Measurements from ENCODE around the gene CTRB2. TPM values are rescaled to one million over a fixed set of nuclear protein-coding genes. Genes with fewer than 3 reads are reported as not detected.
"Not testable (repeated sequence)": the region's sequence is repeated elsewhere in the genome, so short reads cannot be mapped to it uniquely, and the experiment has no call there.

The CTRB2 gene
- polyA plus RNA-seq, 4 donors: 0.34 to 19.2 (median 13.0) TPM; not detected in 1

GRCh38 chr16:75217389-75217851, 10.5 kb upstream of the CTRB2 start:
- Histone ChIP-seq H3K27me3 (ENCODE audit: control insufficient read depth in 3 of 3, insufficient read depth in 3 of 3, low read length in 3 of 3) (no peaks in the 10 kb centered on the region), H3K27ac (ENCODE audit: low read depth in 1 of 3, low read length in 2 of 3) (no peak overlapping the region), H3K4me3 (ENCODE audit: low read depth in 1 of 3, low read length in 3 of 3) (no peak overlapping the region), H3K9me3 (ENCODE audit: control insufficient read depth in 2 of 2, insufficient read depth in 1 of 2, low read depth in 1 of 2, low read length in 1 of 2) (no peaks in the 10 kb centered on the region), H3K4me1 (ENCODE audit: control insufficient read depth in 3 of 3, insufficient read depth in 2 of 3, low read depth in 1 of 3, low read length in 2 of 3) (no peaks in the 10 kb centered on the region), H3K36me3 (ENCODE audit: control insufficient read depth in 3 of 3, insufficient read depth in 2 of 3, low read depth in 1 of 3, low read length in 3 of 3) (no peaks in the 10 kb centered on the region)
- 77 to 92% (median 84%) methylated on average over 11 of the region's 11 CpGs for WGBS, 3 donors
- no peak for FAIRE-seq
- DNase-seq: no peak

GRCh38 chr16:75216576-75216975, 9.6 kb upstream of the CTRB2 start:
- H3K27ac ChIP-seq (ENCODE audit: low read depth in 1 of 3, low read length in 2 of 3): no peak overlapping the region
- H3K4me3 ChIP-seq (ENCODE audit: low read depth in 1 of 3, low read length in 3 of 3): no peak overlapping the region
- no peaks in the 10 kb centered on the region for H3K36me3 ChIP-seq (ENCODE audit: control insufficient read depth in 3 of 3, insufficient read depth in 2 of 3, low read depth in 1 of 3, low read length in 3 of 3)
- FAIRE-seq: no peak
- 87 to 94% (median 90%) methylated on average over 7 of the region's 7 CpGs for WGBS, 3 donors
- DNase-seq: no peak
- H3K27me3 ChIP-seq (ENCODE audit: control insufficient read depth in 3 of 3, insufficient read depth in 3 of 3, low read length in 3 of 3): no peaks in the 10 kb centered on the region
- no peaks in the 10 kb centered on the region for H3K4me1 ChIP-seq (ENCODE audit: control insufficient read depth in 3 of 3, insufficient read depth in 2 of 3, low read depth in 1 of 3, low read length in 2 of 3)
- no peaks in the 10 kb centered on the region for H3K9me3 ChIP-seq (ENCODE audit: control insufficient read depth in 2 of 2, insufficient read depth in 1 of 2, low read depth in 1 of 2, low read length in 1 of 2)

- Histone ChIP-seq H3K4me1 (ENCODE audit: control insufficient read depth in 3 of 3, insufficient read depth in 2 of 3, low read depth in 1 of 3, low read length in 2 of 3) (no peaks in the 10 kb centered on the region), H3K36me3 (ENCODE audit: control insufficient read depth in 3 of 3, insufficient read depth in 2 of 3, low read depth in 1 of 3, low read length in 3 of 3) (no peaks in the 10 kb centered on the region), H3K27me3 (ENCODE audit: control insufficient read depth in 3 of 3, insufficient read depth in 3 of 3, low read length in 3 of 3) (no peaks in the 10 kb centered on the region), H3K27ac (ENCODE audit: low read depth in 1 of 3, low read length in 2 of 3) (no peak overlapping the region), H3K4me3 (ENCODE audit: low read depth in 1 of 3, low read length in 3 of 3) (no peak overlapping the region), H3K9me3 (ENCODE audit: control insufficient read depth in 2 of 2, insufficient read depth in 1 of 2, low read depth in 1 of 2, low read length in 1 of 2) (no peaks in the 10 kb centered on the region)
- DNase-seq (no peak), FAIRE-seq (no peak)
- 76 to 88% (median 82%) methylated on average over 2 of the region's 2 CpGs for WGBS, 3 donors
Measured at GRCh38 chr16:75216127-75216526, 9.2 kb upstream of the CTRB2 start.

- H3K9me3 ChIP-seq (ENCODE audit: control insufficient read depth in 2 of 2, insufficient read depth in 1 of 2, low read depth in 1 of 2, low read length in 1 of 2); H3K4me3 ChIP-seq (ENCODE audit: low read depth in 1 of 3, low read length in 3 of 3); H3K27ac ChIP-seq (ENCODE audit: low read depth in 1 of 3, low read length in 2 of 3); DNase-seq; FAIRE-seq; H3K4me1 ChIP-seq (ENCODE audit: control insufficient read depth in 3 of 3, insufficient read depth in 2 of 3, low read depth in 1 of 3, low read length in 2 of 3); H3K36me3 ChIP-seq (ENCODE audit: control insufficient read depth in 3 of 3, insufficient read depth in 2 of 3, low read depth in 1 of 3, low read length in 3 of 3); H3K27me3 ChIP-seq (ENCODE audit: control insufficient read depth in 3 of 3, insufficient read depth in 3 of 3, low read length in 3 of 3): not testable (repeated sequence)
- 82 to 87% (median 86%) methylated on average over 10 of the region's 10 CpGs for WGBS, 3 donors
Measured at GRCh38 chr16:75211286-75211685, 4.3 kb upstream of the CTRB2 start.

GRCh38 chr16:75209944-75210343, 3.0 kb upstream of the CTRB2 start:
- no peak overlapping the region for H3K4me3 ChIP-seq (ENCODE audit: low read depth in 1 of 3, low read length in 3 of 3)
- H3K4me1 ChIP-seq (ENCODE audit: control insufficient read depth in 3 of 3, insufficient read depth in 2 of 3, low read depth in 1 of 3, low read length in 2 of 3): no peaks in the 10 kb centered on the region
- peaks cover 0 to 3% (median 0%) of the 10 kb centered on the region in 3 donors for H3K27me3 ChIP-seq (ENCODE audit: control insufficient read depth in 3 of 3, insufficient read depth in 3 of 3, low read length in 3 of 3)
- no peaks in the 10 kb centered on the region for H3K9me3 ChIP-seq (ENCODE audit: control insufficient read depth in 2 of 2, insufficient read depth in 1 of 2, low read depth in 1 of 2, low read length in 1 of 2)
- no peaks in the 10 kb centered on the region for H3K36me3 ChIP-seq (ENCODE audit: control insufficient read depth in 3 of 3, insufficient read depth in 2 of 3, low read depth in 1 of 3, low read length in 3 of 3)
- no peak for FAIRE-seq
- WGBS, 3 donors: 76 to 85% (median 78%) methylated on average over 5 of the region's 5 CpGs
- H3K27ac ChIP-seq (ENCODE audit: low read depth in 1 of 3, low read length in 2 of 3): no peak overlapping the region
- DNase-seq: no peak

GRCh38 chr16:75209514-75209913, 2.6 kb upstream of the CTRB2 start:
- H3K4me3 ChIP-seq (ENCODE audit: low read depth in 1 of 3, low read length in 3 of 3); H3K36me3 ChIP-seq (ENCODE audit: control insufficient read depth in 3 of 3, insufficient read depth in 2 of 3, low read depth in 1 of 3, low read length in 3 of 3); H3K9me3 ChIP-seq (ENCODE audit: control insufficient read depth in 2 of 2, insufficient read depth in 1 of 2, low read depth in 1 of 2, low read length in 1 of 2); H3K4me1 ChIP-seq (ENCODE audit: control insufficient read depth in 3 of 3, insufficient read depth in 2 of 3, low read depth in 1 of 3, low read length in 2 of 3); DNase-seq; FAIRE-seq; H3K27ac ChIP-seq (ENCODE audit: low read depth in 1 of 3, low read length in 2 of 3); H3K27me3 ChIP-seq (ENCODE audit: control insufficient read depth in 3 of 3, insufficient read depth in 3 of 3, low read length in 3 of 3): not testable (repeated sequence)
- WGBS, 3 donors: 77 to 87% (median 79%) methylated on average over 7 of the region's 7 CpGs

GRCh38 chr16:75208861-75209505, 2.0 kb upstream of the CTRB2 start:
- no peaks in the 10 kb centered on the region for H3K4me1 ChIP-seq (ENCODE audit: control insufficient read depth in 3 of 3, insufficient read depth in 2 of 3, low read depth in 1 of 3, low read length in 2 of 3)
- no peak overlapping the region for H3K27ac ChIP-seq (ENCODE audit: low read depth in 1 of 3, low read length in 2 of 3)
- peaks cover 0 to 3% (median 0%) of the 10 kb centered on the region in 3 donors for H3K27me3 ChIP-seq (ENCODE audit: control insufficient read depth in 3 of 3, insufficient read depth in 3 of 3, low read length in 3 of 3)
- no peak overlapping the region for H3K4me3 ChIP-seq (ENCODE audit: low read depth in 1 of 3, low read length in 3 of 3)
- no peaks in the 10 kb centered on the region for H3K36me3 ChIP-seq (ENCODE audit: control insufficient read depth in 3 of 3, insufficient read depth in 2 of 3, low read depth in 1 of 3, low read length in 3 of 3)
- no peak for FAIRE-seq
- no peaks in the 10 kb centered on the region for H3K9me3 ChIP-seq (ENCODE audit: control insufficient read depth in 2 of 2, insufficient read depth in 1 of 2, low read depth in 1 of 2, low read length in 1 of 2)
- no peak for DNase-seq
- 85 to 89% (median 87%) methylated on average over 26 to 27 of the region's 27 CpGs for WGBS, 3 donors

- Histone ChIP-seq H3K4me3 (ENCODE audit: low read depth in 1 of 3, low read length in 3 of 3) (no peak overlapping the region), H3K9me3 (ENCODE audit: control insufficient read depth in 2 of 2, insufficient read depth in 1 of 2, low read depth in 1 of 2, low read length in 1 of 2) (no peaks in the 10 kb centered on the region), H3K27ac (ENCODE audit: low read depth in 1 of 3, low read length in 2 of 3) (no peak overlapping the region), H3K27me3 (ENCODE audit: control insufficient read depth in 3 of 3, insufficient read depth in 3 of 3, low read length in 3 of 3) (peaks cover 0 to 3% (median 0%) of the 10 kb centered on the region in 3 donors), H3K4me1 (ENCODE audit: control insufficient read depth in 3 of 3, insufficient read depth in 2 of 3, low read depth in 1 of 3, low read length in 2 of 3) (no peaks in the 10 kb centered on the region), H3K36me3 (ENCODE audit: control insufficient read depth in 3 of 3, insufficient read depth in 2 of 3, low read depth in 1 of 3, low read length in 3 of 3) (no peaks in the 10 kb centered on the region)
- DNase-seq: no peak
- WGBS, 3 donors: 78 to 83% (median 81%) methylated on average over 13 of the region's 13 CpGs
- no peak for FAIRE-seq
Measured at GRCh38 chr16:75208242-75208825, 1.4 kb upstream of the CTRB2 start.
